LNCAP (cell line): Measurements from ENCODE around the gene OCLN.

Source experiments
- TF ChIP-seq, protein P1 (sequence below): fragments of 450-650 bp; IDR thresholded peaks from 2 replicates; pipeline ENCODE4 v1.5.1; 2017; ENCODE audit warnings: mild to moderate bottlenecking

The OCLN gene

GRCh38 chr5:69517763-69518212, 25.2 kb downstream of the OCLN start:
- TF ChIP-seq, protein P1, sequence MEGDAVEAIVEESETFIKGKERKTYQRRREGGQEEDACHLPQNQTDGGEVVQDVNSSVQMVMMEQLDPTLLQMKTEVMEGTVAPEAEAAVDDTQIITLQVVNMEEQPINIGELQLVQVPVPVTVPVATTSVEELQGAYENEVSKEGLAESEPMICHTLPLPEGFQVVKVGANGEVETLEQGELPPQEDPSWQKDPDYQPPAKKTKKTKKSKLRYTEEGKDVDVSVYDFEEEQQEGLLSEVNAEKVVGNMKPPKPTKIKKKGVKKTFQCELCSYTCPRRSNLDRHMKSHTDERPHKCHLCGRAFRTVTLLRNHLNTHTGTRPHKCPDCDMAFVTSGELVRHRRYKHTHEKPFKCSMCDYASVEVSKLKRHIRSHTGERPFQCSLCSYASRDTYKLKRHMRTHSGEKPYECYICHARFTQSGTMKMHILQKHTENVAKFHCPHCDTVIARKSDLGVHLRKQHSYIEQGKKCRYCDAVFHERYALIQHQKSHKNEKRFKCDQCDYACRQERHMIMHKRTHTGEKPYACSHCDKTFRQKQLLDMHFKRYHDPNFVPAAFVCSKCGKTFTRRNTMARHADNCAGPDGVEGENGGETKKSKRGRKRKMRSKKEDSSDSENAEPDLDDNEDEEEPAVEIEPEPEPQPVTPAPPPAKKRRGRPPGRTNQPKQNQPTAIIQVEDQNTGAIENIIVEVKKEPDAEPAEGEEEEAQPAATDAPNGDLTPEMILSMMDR, result no peak

- TF ChIP-seq, protein P1, result no peak
Measured at GRCh38 chr5:69519285-69519684, 26.7 kb downstream of the OCLN start.

DNA sequence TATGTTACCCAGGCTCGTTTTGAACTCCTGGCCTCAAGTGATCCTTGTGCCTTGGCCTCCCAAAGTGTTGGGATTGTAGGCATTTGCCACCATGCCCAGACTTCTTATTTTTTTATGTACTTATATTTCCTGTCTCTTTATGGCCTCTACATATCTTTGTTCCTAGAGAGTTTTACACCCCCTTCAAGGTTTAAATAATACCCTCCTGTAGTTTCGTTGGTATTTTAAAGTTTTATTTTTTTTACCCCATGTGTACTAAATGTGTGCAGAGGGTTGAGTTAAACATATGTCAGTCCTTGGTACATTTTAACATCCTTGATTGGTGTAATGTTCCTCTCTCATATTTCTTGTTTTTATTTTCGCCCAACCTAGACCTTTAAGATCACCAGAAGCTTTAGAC, 29.4 kb downstream of the OCLN start:
- TF ChIP-seq, protein P1, result no peak

GRCh38 chr5:69525490-69525889, 32.9 kb downstream of the OCLN start:
- TF ChIP-seq, protein P1, result no peak

GRCh38 chr5:69526660-69527059, 34.1 kb downstream of the OCLN start:
- TF ChIP-seq, protein P1, result no peak

GRCh38 chr5:69527128-69527770, 34.7 kb downstream of the OCLN start:
- TF ChIP-seq, protein P1, result no peak

DNA sequence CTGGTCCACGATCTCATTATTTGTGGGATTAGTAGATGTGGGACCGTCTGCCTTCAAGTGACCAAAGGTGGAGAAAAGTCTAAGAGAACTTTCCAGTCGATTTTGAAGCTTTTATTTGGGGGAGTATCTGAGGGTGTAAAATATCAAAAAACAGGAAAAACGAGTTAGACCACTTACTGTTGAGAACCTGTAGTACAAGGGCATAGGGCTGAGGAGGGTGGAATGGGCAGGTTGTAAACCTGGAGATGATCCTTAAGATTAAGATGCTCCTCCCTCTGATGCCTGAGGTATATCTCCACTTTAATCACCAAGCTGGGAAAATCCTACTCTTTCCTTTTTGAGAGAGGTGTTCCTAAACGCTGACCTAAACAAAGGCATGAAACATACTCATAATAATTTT, 35.4 kb downstream of the OCLN start:
- TF ChIP-seq, protein P1, result no peak

- TF ChIP-seq, protein P1, result no peak
Measured at GRCh38 chr5:69528609-69529008, 36.0 kb downstream of the OCLN start.
